Measurements from ENCODE around the gene FBXL7. TPM values are rescaled to one million over a fixed set of nuclear protein-coding genes. Genes with fewer than 3 reads are reported as not detected.

FBXL7 gene
- total and polyA plus RNA-seq, 9 of the 15 experiments (the other 6 are each of a cell fraction or from before 2014, with no cell fraction given), result 0.04 to 0.08 TPM; not detected in 7

DNA sequence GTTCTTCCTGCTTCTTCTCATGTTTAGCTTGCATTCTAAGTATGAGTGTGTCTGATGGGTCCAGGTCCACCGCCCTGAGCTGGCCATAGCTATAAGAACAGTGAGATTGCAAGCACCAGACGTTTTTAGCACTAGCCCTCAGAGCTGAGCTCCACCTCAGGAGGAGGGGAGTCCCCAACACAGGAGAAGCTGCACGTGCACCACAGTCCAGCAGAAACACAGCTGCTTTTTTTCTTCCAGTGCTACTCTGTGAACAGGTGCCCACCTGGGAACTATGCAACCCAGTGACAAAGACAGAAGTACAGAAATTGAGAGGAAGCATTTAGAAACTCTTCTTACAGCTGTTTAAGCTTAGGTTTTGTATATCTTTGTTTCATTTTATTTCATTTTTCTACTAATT, 380.2 kb downstream of the FBXL7 start (continued):
- TF ChIP-seq ZNF57 (CRISPR knock-in tag; IDR thresholded peaks at IDR 0.05), result no peak
- no peak for TF ChIP-seq CHD1 (IDR thresholded peaks at IDR 0.05; ENCODE audit: low read length)
- no peak for TF ChIP-seq MAZ (CRISPR knock-in tag; conservative IDR thresholded peaks at IDR 0.05 in 1 of 2, IDR thresholded peaks at IDR 0.05 in 1 of 2)
- TF ChIP-seq ZEB2 (IDR thresholded peaks at IDR 0.05), result no peak
- no peak for TF ChIP-seq ZNF165 (CRISPR knock-in tag; IDR thresholded peaks at IDR 0.05; ENCODE audit: borderline replicate concordance)
- TF ChIP-seq, protein P1, sequence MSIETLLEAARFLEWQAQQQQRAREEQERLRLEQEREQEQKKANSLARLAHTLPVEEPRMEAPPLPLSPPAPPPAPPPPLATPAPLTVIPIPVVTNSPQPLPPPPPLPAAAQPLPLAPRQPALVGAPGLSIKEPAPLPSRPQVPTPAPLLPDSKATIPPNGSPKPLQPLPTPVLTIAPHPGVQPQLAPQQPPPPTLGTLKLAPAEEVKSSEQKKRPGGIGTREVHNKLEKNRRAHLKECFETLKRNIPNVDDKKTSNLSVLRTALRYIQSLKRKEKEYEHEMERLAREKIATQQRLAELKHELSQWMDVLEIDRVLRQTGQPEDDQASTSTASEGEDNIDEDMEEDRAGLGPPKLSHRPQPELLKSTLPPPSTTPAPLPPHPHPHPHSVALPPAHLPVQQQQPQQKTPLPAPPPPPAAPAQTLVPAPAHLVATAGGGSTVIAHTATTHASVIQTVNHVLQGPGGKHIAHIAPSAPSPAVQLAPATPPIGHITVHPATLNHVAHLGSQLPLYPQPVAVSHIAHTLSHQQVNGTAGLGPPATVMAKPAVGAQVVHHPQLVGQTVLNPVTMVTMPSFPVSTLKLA (conservative IDR thresholded peaks at IDR 0.05), result no peak
- no peak for TF ChIP-seq HLTF (IDR thresholded peaks at IDR 0.05)

DNA sequence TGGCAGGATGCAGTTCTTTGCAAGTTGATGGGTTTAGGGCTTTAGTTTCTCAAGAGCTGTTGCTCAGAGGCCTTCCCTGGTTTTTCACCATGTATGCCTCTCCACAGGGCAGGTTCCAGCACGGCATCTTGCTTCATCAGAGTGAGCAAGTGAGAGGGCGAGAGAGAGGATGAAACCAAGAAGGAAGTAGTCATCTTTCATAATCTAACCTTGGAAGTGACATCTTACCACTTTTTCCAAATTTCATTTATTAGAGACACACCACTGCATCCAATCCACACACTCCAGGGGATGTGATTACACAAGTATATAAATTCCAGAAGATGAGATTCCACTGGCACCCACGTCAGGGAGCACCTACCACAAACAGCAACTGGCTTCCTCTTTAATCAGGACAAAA, 385.2 kb downstream of the FBXL7 start:
- no peak for DNase-seq (ENCODE audit: extremely low read depth in 1 of 4, low spot score in 3 of 4)
- intact Hi-C loops (cut with micrococcal nuclease), result no loop called here
- H3K4me2 ChIP-seq (ENCODE audit: insufficient read depth, low read length), result no peak overlapping the region
- TF ChIP-seq ATF1 (CRISPR knock-in tag; IDR thresholded peaks at IDR 0.05), result no peak
- no peak for TF ChIP-seq ATF1 (tag; IDR thresholded peaks at IDR 0.05)
- TF ChIP-seq, protein P2, sequence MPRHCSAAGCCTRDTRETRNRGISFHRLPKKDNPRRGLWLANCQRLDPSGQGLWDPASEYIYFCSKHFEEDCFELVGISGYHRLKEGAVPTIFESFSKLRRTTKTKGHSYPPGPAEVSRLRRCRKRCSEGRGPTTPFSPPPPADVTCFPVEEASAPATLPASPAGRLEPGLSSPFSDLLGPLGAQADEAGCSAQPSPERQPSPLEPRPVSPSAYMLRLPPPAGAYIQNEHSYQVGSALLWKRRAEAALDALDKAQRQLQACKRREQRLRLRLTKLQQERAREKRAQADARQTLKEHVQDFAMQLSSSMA (CRISPR knock-in tag; IDR thresholded peaks at IDR 0.05), result no peak
- no peak for TF ChIP-seq MAFK (IDR thresholded peaks at IDR 0.05; ENCODE audit: low read length)
- TF ChIP-seq MECOM (CRISPR knock-in tag; IDR thresholded peaks at IDR 0.05), result no peak
- TF ChIP-seq SRSF9 (IDR thresholded peaks at IDR 0.05; ENCODE audit: borderline replicate concordance, low read depth, low read length), result no peak
- TF ChIP-seq, protein P3, sequence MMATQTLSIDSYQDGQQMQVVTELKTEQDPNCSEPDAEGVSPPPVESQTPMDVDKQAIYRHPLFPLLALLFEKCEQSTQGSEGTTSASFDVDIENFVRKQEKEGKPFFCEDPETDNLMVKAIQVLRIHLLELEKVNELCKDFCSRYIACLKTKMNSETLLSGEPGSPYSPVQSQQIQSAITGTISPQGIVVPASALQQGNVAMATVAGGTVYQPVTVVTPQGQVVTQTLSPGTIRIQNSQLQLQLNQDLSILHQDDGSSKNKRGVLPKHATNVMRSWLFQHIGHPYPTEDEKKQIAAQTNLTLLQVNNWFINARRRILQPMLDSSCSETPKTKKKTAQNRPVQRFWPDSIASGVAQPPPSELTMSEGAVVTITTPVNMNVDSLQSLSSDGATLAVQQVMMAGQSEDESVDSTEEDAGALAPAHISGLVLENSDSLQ (IDR thresholded peaks at IDR 0.05), result no peak
- TF ChIP-seq ZNF232 (CRISPR knock-in tag; IDR thresholded peaks at IDR 0.05), result no peak
- no peak for TF ChIP-seq MAFG (tag; conservative IDR thresholded peaks at IDR 0.05)
- TF ChIP-seq NELFE (IDR thresholded peaks at IDR 0.05; ENCODE audit: insufficient read depth, insufficient read length), result no peak
- ChIA-PET POLR2A (no interaction called here), CTCF (ENCODE audit: low intra/inter-chr PET ratio) (no interaction called here)
- in situ Hi-C loops (cut with MboI), result no loop called here
- 0% methylated on average over 3 of the region's 3 CpGs for WGBS (ENCODE audit: insufficient coverage, low coverage, missing lambda C conversion rate)
- no peak overlapping the region for H3K27ac ChIP-seq (ENCODE audit: extremely low read depth, low read depth, low read length)
- no TSS peak for BruUV-seq (replicated peaks)
- no peaks in the 10 kb centered on the region for H3K79me2 ChIP-seq (ENCODE audit: control insufficient read depth, insufficient read depth, low read length)
- H3K4me1 ChIP-seq (replicated peaks in 1 of 2; ENCODE audit: control insufficient read depth in 2 of 2, insufficient read depth in 2 of 2, low read length in 2 of 2), result no peaks in the 10 kb centered on the region
- no peak for FAIRE-seq
- no peaks in the 10 kb centered on the region for H3K27me3 ChIP-seq (ENCODE audit: control insufficient read depth in 2 of 2, insufficient read depth in 2 of 2, low read length in 2 of 2)
- 0 out of 2 replicates have a peak, but pooled peaks cover 2% of the 10 kb centered on the region for H3K9me3 ChIP-seq (replicated peaks; ENCODE audit: control insufficient read depth, insufficient read depth, low read depth, low read length)
- H2AFZ ChIP-seq (ENCODE audit: low read depth, low read length), result no peak overlapping the region
- no peaks in the 10 kb centered on the region for H4K20me1 ChIP-seq (replicated peaks; ENCODE audit: control insufficient read depth, insufficient read depth, low read length)
- ATAC-seq, result no peak
- no peaks in the 10 kb centered on the region for H3K9me1 ChIP-seq (ENCODE audit: control insufficient read depth, insufficient read depth, low read length)
- no peak overlapping the region for H3K9ac ChIP-seq (ENCODE audit: insufficient read depth in 1 of 2, low read depth in 2 of 2, low read length in 2 of 2)
- no peaks in the 10 kb centered on the region for H3K36me3 ChIP-seq (ENCODE audit: control insufficient read depth, insufficient read depth, low read length)
- H3K4me3 ChIP-seq, result no peak overlapping the region

All from K562 (cell line).